GM18870 (cell line): ENCODE data around the gene LRP1.
"Not testable (repeated sequence)": the region's sequence is repeated elsewhere in the genome, so short reads cannot be mapped to it uniquely, and the experiment has no call there.

Experiments used
- ATAC-seq: cut with Tn5 transposase; IDR thresholded peaks from one replicate; pipeline ENCODE4 v1.9.1; 2021; ENCODE audit warnings: moderate library complexity; ENCODE audit not compliant: unreplicated experiment

Gene LRP1

DNA sequence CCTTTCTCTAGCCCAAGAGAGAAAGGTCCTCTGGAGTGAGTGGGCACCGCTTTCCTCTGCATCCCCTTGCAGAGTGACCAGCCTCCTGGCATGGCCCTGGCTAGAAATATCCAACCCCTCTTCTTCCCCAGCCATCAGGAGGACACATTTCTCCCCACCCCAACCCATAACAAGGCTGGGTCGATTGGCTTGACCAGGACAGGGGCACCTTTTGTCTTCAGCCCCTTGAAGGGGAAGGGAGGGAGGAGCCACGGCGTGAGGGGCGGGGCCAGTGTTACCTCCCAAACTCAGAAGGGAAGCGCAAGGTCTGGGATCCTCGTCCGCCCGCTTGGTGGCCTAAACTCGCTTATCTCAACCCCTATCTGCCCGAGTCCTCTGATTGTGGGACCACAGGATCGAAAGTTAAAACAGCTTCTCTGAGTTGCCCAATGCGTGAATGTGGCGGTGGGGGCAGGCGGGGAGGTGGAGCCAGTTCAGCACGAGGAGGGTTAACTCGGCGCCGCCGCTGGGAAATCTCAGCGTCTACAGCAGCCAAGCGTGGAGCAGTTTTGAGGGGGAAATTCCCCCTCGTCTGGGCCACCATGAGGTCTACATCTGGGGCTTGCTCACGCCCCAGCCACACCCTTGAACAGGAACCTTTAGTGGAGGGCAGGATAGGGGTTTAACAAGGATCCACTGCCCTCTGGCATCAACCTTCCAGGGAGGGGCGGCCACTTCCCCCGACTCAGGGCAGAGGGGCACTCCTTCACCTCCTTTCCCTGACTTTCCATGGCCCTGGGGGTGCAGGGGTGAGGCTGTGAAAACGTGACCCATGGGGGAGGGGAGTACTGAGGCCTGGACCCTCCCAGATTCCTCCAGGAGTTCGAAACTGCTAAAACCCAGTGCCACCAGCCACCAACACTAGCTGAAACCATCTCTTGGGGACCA lies 17.9 kb upstream of the LRP1 start:
- ATAC-seq: no peak

GRCh38 chr12:57111031-57111734 lies 17.1 kb upstream of the LRP1 start, which contains the start of gene STAT6:
TSS of gene STAT6 (minus strand) at chr12:57111362. CDS start at chr12:57108278, 3,084 bp downstream.
- ATAC-seq: peak; percentile 39

GRCh38 chr12:57112492-57113294 lies 15.6 kb upstream of the LRP1 start:
- ATAC-seq: no peak

GRCh38 chr12:57116580-57117281 lies 11.6 kb upstream of the LRP1 start:
- no peak for ATAC-seq

DNA sequence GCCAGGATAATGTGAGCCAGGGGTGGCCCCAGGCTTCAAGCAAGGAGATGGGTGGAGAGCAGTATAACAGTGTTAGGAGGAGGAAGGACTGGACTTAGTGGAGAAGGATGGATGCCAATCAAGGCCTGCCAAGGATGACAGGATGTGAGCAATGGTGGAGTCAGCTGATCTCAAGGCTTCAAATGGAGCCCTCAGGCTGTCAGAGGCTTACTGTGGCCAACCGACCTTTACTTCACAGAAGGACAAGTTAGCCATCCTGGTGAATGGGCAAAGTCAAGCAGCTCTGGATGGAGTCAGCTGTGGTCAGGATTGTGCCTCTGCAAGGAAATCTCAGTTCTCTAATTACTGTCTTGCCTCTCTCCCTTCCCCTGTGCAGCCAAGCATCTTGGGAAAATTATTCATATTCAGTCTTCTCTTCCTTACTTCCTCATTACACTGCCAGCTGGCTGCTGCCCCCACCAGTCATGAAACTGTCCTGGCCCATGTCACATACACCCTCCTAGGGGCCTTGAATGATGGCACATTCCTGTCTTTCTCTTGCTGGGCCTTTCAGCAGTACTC lies 9.5 kb upstream of the LRP1 start:
- ATAC-seq: no peak

DNA sequence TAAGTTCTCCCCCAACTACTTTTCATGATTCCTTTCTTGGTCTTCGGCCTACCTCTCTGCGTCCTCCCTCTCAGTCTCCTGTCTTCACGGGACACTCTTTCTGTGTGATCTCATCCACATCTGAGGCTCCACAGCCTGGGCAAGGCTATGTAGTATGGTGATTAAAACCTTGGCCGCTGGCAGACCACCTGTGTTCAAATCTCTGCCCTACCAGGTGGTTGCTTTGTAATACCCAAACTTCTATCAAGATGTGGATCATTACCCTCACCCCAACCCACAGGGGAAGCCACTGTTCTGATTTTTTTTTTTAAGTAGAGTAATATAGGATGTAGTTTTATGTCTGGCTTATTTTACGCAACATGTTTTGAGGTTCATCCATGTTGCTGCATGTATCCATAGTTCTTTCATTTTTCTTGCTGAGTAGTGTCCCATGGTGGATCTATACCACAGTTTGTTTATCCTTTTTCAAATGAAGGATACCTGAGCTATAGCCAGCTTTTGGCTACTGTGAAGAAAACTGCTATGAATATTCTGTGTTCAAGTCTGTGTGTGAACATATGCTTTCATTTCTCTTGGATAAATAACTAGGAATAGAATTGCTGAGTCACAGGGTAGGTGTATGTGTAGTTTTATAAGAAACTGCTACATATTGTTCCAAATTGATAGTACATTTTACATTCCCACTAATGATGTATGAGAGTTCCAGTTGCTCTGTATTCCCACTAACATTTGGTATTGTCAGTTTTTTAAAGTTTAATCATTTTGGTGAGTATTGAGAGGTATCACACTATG lies 8.8 kb upstream of the LRP1 start:
- no peak for ATAC-seq

DNA sequence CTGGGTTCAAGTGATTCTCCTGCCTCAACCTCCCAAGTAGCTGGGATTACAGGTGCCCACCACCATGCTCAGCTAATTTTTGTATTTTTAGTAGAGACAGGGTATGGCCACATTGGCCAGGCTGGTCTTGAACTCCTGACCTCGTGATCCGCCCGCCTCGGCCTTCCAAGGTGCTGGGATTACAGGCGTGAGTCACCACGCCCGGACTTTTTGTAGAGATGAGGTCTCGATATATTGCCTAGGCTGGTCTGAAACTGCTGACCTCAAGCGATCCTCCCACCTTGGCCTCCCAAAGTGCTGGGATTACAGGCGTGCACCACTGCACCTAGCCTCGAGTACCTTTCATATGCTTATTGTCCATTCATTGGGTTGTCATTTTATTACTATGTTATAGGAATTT lies 7.6 kb upstream of the LRP1 start:
- not testable (repeated sequence) for ATAC-seq

GRCh38 chr12:57123813-57124212 lies 4.5 kb upstream of the LRP1 start:
- no peak for ATAC-seq

GRCh38 chr12:57124261-57124877 lies 3.9 kb upstream of the LRP1 start:
- ATAC-seq: no peak

GRCh38 chr12:57126061-57126460 lies 2.2 kb upstream of the LRP1 start:
- ATAC-seq: no peak

DNA sequence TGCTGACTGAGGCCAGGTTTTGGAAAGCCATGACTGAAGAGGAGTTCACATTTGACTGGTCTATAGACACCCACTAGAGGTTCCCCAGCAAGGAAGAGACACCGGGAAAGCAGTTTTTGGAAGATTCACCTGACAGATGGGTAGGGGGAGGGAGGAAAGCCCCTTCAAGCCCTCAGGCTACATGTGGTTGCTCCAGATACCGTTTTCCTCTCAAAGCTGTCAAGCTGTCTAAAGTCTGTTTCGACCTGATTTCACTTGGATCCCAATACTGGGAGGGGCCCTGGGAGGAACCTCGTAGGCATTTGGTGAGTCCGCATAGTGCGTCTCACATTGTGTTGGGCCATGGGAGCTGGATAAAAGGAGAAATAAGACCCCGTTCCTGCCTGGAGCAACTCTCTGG lies 1.7 kb upstream of the LRP1 start:
- no peak for ATAC-seq

- no peak for ATAC-seq
These were observed 1.1 kb upstream of the LRP1 start for GRCh38 chr12:57127101-57127725.

DNA sequence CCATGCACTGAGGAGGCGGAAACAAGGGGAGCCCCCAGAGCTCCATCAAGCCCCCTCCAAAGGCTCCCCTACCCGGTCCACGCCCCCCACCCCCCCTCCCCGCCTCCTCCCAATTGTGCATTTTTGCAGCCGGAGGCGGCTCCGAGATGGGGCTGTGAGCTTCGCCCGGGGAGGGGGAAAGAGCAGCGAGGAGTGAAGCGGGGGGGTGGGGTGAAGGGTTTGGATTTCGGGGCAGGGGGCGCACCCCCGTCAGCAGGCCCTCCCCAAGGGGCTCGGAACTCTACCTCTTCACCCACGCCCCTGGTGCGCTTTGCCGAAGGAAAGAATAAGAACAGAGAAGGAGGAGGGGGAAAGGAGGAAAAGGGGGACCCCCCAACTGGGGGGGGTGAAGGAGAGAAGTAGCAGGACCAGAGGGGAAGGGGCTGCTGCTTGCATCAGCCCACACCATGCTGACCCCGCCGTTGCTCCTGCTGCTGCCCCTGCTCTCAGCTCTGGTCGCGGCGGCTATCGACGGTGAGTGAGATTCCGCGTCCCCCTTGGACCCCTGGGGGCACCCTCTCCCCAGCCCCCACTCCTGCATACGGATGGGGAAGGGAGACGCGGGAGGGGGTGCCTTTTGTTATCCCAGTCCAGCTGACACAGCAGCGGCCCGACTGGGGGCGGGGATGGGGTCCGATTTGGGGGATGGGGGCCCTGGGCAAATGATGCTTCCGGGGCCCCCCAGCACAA lies 400 bp downstream of the LRP1 start:
- ATAC-seq: no peak

DNA sequence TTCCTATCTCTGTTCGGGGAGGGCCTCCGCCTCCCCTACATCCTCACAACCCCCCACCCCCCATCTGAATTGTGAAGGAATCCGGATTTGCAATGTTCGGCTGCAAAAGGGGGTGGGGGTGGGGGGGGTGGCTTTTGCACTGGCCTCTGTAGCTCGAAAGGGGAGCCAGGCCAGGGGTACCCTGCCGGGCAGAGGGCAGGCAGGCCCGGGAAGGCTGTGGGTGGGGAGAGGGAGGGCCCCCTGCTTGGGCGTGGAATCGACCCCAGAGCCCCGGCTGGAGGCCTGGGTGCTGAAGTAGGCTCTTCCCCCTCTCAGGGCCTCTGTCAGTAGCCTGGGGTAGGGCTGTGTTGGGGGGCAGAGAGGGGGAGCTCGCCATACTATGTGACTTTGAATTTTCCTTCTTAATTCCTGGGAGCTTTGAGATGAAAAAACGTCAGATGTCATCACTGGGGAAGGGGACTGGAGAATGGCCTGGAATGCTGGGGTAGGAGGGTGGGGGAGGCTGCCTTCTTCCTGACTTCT lies 1.1 kb downstream of the LRP1 start:
- ATAC-seq: no peak

DNA sequence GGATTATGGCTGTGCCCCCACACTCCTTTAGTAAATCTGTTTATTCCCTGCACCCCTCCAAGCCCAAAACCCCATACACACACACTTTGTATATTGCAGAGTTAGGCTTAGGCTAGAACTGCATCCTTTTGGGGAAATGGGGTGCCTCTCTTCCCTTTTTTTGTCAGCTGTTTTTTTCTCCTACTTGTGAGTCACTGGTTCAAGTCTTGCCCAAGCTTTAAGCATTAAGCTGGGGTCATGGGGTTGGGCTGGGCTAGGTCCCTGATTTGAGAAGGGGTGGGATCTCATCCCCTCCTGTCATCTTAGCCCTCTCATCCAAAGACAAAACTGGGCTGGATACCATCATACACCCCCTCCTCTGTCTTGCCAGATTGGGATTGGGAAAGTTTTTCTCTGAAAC lies 1.6 kb downstream of the LRP1 start:
- no peak for ATAC-seq

GRCh38 chr12:57130941-57131340 lies 2.7 kb downstream of the LRP1 start:
- ATAC-seq: no peak

DNA sequence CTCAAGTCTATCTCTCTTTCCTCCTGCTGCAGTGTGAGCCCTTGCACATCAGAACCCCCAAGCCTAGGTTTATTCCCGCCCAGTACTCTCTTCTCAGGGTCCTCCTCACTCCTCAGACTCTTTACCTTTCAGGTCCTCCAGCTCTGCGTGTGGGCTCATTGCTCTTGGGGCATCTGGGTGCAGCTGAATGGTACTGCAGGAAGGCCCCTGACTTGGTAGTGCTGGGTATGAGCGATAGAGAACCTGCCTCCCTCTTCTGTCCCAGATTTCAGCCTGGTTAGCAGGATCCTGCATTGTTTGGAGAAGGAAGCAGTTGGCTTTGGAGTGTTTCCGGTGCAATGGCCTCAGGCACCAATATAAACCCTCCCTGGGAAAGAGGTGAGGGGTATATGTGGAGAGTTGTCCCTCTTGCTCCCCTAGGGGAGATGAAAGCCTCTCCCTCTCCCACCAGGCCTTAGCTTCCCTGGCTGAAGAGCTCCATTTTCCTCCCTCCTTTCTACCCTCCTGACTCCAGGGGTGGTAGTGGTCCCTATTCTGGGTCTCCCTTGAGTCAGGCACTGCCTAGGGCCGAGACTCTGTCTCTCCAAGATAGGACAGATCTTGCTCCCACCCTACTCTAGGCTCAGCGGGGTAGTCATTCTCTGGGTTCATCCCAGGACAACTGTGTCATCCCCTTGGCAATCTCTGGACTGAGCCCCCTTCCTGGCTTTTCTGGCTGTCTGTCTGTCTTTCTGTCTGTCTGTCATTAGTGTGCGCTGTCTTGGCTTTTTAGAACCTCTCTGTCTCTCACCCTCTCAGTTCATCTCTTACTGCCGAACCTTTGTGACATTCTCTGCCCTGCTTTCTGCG lies 3.8 kb downstream of the LRP1 start:
- no peak for ATAC-seq
